HepG2 (cell line): ENCODE data around the gene TAAR9. TPM values are rescaled to one million over a fixed set of nuclear protein-coding genes. Genes with fewer than 3 reads are reported as not detected.

Experiments
- E2F5 ChIP-seq: sonication (generic); formaldehyde crosslinking; conservative IDR thresholded peaks from 2 replicates; pipeline ENCODE4 v1.4.0; 2020; ENCODE audit warnings: missing genetic modification reagents
- EED ChIP-seq: sonication (generic); formaldehyde crosslinking; IDR thresholded peaks from 2 replicates; pipeline ENCODE4 v1.5.0; 2020; ENCODE audit warnings: mild to moderate bottlenecking, missing genetic modification reagents
- GLI4 ChIP-seq: sonication (generic); formaldehyde crosslinking; IDR thresholded peaks from 2 replicates; pipeline ENCODE4 v1.5.1; 2020; ENCODE audit warnings: missing genetic modification reagents, mild to moderate bottlenecking, moderate library complexity, borderline replicate concordance
- HOXA7 ChIP-seq: sonication (generic); formaldehyde crosslinking; IDR thresholded peaks from 2 replicates; pipeline ENCODE4 v1.8.1; 2022; ENCODE audit warnings: mild to moderate bottlenecking, missing genetic modification reagents, moderate library complexity
- MIER2 ChIP-seq: IDR thresholded peaks from 2 replicates; pipeline ENCODE4 v1.6.1; 2016; ENCODE audit warnings: missing biosample characterization, missing genetic modification reagents
- NCOR1 ChIP-seq: fragments of 200-600 bp; sonication (generic); IDR thresholded peaks from 2 replicates; pipeline ENCODE4 v1.7.0; 2017; ENCODE audit warnings: antibody characterized with exemption, low read length, borderline replicate concordance
- PHB2 ChIP-seq: fragments of 450-650 bp; IDR thresholded peaks from 2 replicates; pipeline ENCODE4 v1.6.1; 2018; ENCODE audit not compliant: partially characterized antibody
- RNF2 ChIP-seq: fragments of 450-650 bp; conservative IDR thresholded peaks from 2 replicates; pipeline ENCODE4 v1.6.1; 2016; ENCODE audit warnings: low read depth
- SETDB1 ChIP-seq: sonication (generic); formaldehyde crosslinking; IDR thresholded peaks from 2 replicates; pipeline ENCODE4 v1.5.1; 2020; ENCODE audit warnings: missing genetic modification reagents, mild to moderate bottlenecking, borderline replicate concordance
- SNAPC4 ChIP-seq: sonication (generic); formaldehyde crosslinking; IDR thresholded peaks from 2 replicates; pipeline ENCODE4 v1.4.0; 2020; ENCODE audit warnings: mild to moderate bottlenecking, missing genetic modification reagents
- ZBTB20 ChIP-seq: sonication (generic); formaldehyde crosslinking; IDR thresholded peaks from 2 replicates; pipeline ENCODE4 v1.8.1; 2023; ENCODE audit warnings: missing genetic modification reagents, low read depth, mild to moderate bottlenecking, borderline replicate concordance
- ZBTB3 ChIP-seq: sonication (generic); formaldehyde crosslinking; IDR thresholded peaks from 2 replicates; pipeline ENCODE4 v1.4.0; 2020; ENCODE audit warnings: low read depth, mild to moderate bottlenecking, moderate library complexity, missing genetic modification reagents, borderline replicate concordance
- ZGPAT ChIP-seq: IDR thresholded peaks from 2 replicates; pipeline ENCODE4 v1.6.1; 2016; ENCODE audit warnings: mild to moderate bottlenecking
- ZKSCAN5 ChIP-seq: sonication (generic); formaldehyde crosslinking; IDR thresholded peaks from 2 replicates; pipeline ENCODE4 v1.5.1; 2020; ENCODE audit warnings: mild to moderate bottlenecking, missing genetic modification reagents
- ZNF30 ChIP-seq: sonication (generic); formaldehyde crosslinking; IDR thresholded peaks from 2 replicates; pipeline ENCODE4 v1.5.0; 2020; ENCODE audit warnings: mild to moderate bottlenecking, missing genetic modification reagents
- ZNF383 ChIP-seq: sonication (generic); formaldehyde crosslinking; IDR thresholded peaks from 2 replicates; pipeline ENCODE4 v1.4.0; 2020; ENCODE audit warnings: missing genetic modification reagents, mild to moderate bottlenecking, borderline replicate concordance
- ZNF414 ChIP-seq: sonication (generic); formaldehyde crosslinking; IDR thresholded peaks from 2 replicates; pipeline ENCODE4 v1.5.0; 2020; ENCODE audit warnings: missing genetic modification reagents
- ZNF614 ChIP-seq: IDR thresholded peaks from 2 replicates; pipeline ENCODE4 v1.6.1; 2018; ENCODE audit warnings: missing biosample characterization, missing genetic modification reagents, inconsistent platforms, borderline replicate concordance
- polyA plus RNA-seq, 8 experiments: library from polyadenylated mRNA; depleted of rRNA in 3 of 8; stranded (reverse) in 7 of 8; unstranded in 1 of 8; fragments of >200 nt; fragmentation: Illumina TruSeq in 4 of 8; extraction: Trizol in 4 of 8; gene quantifications; 2 replicates each; pipeline versions ENCODE4 v1.2.1 to v1.2.3, GENCODE V29; 2011 to 2016; ENCODE audit warnings: low read depth in 4 of 8, missing spikeins in 1 of 8, mixed read lengths in 1 of 8; ENCODE audit not compliant: insufficient read depth in 1 of 8
- total RNA-seq, 5 experiments: library from RNA; depleted of rRNA; stranded (reverse); fragments of >200 nt; fragmentation: Illumina TruSeq; extraction: Trizol; gene quantifications; 2 replicates each; pipeline ENCODE4 v1.2.3, GENCODE V29; 2016; ENCODE audit warnings: low read depth in 1 of 5

The TAAR9 gene
- total and polyA plus RNA-seq, 2 of the 13 experiments (the other 11 are each of a cell fraction or from before 2014, with no cell fraction given): 0.07 TPM; not detected in 1

- TF ChIP-seq NCOR1: no peak; the same call in 1 of the 2 replicates
- TF ChIP-seq ZNF30 (CRISPR knock-in tag): no peak
- no peak for TF ChIP-seq SETDB1 (CRISPR knock-in tag)
- TF ChIP-seq ZNF614 (CRISPR knock-in tag): peak; percentile 65; the same call in 1 of the 2 replicates
- TF ChIP-seq ZNF383 (CRISPR knock-in tag): no peak; the same call in 1 of the 2 replicates
- no peak for TF ChIP-seq HOXA7 (CRISPR knock-in tag)
- TF ChIP-seq ZNF414: peak; percentile 92; the same call in 1 of the 2 replicates
- peak; percentile 97; the same call in 1 of the 2 replicates for TF ChIP-seq GLI4
- TF ChIP-seq SNAPC4 (CRISPR knock-in tag): peak; percentile 87; the same call in 1 of the 2 replicates
- TF ChIP-seq EED (CRISPR knock-in tag): peak; percentile 75
- no peak for TF ChIP-seq ZKSCAN5 (CRISPR knock-in tag)
- TF ChIP-seq MIER2: peak; percentile 39; the same call in 1 of the 2 replicates
- no peak for TF ChIP-seq PHB2
- TF ChIP-seq E2F5 (CRISPR knock-in tag): 0 out of 2 replicates have a peak, but pooled peaks have one; percentile 29
- peak; percentile 83; the same call in 1 of the 2 replicates for TF ChIP-seq RNF2
- TF ChIP-seq ZBTB20 (CRISPR knock-in tag): no peak
- TF ChIP-seq ZBTB3 (CRISPR knock-in tag): peak; percentile 75; the same call in 1 of the 2 replicates
- TF ChIP-seq ZGPAT (CRISPR knock-in tag): peak; percentile 93
Measured at GRCh38 chr6:132512638-132513632, 25.1 kb upstream of the TAAR9 start, which contains the start of gene STX7 (continued).
